IPS-11a (cell line): Measurements from ENCODE around the gene HSPB3.
"Not testable (repeated sequence)": the region's sequence is repeated elsewhere in the genome, so short reads cannot be mapped to it uniquely, and the experiment has no call there.

Experiments
- H3K4me3 ChIP-seq: one replicate; pipeline ENCODE4 v1.5.1; 2013; ENCODE audit warnings: low read depth, low read length, control low read depth

The HSPB3 gene

DNA sequence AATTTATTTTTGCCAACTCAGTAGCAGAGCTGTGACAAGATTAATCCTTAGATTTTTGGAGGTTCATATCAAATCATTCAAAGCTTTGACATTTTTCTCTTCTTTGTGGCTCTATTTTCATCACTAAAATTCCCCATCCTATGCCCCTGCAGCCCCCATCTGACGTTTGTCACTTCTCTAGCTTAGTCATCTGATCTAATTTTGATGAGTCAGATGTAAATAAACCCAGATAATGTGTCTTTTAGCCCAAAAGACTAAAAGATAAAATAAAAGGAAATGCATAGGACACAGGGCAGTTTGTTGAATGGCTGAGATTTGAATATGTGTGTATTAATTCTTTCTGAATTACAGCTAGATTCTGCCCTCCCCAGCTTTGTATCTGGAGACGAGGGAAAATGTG, 897 bp upstream of the HSPB3 start:
- H3K4me3 ChIP-seq: no peak overlapping the region

GRCh38 chr5:54457094-54457862, 1.8 kb downstream of the HSPB3 start:
- H3K4me3 ChIP-seq: no peak overlapping the region

- no peak overlapping the region for H3K4me3 ChIP-seq
Observed at GRCh38 chr5:54458221-54458620, 2.7 kb downstream of the HSPB3 start.

DNA sequence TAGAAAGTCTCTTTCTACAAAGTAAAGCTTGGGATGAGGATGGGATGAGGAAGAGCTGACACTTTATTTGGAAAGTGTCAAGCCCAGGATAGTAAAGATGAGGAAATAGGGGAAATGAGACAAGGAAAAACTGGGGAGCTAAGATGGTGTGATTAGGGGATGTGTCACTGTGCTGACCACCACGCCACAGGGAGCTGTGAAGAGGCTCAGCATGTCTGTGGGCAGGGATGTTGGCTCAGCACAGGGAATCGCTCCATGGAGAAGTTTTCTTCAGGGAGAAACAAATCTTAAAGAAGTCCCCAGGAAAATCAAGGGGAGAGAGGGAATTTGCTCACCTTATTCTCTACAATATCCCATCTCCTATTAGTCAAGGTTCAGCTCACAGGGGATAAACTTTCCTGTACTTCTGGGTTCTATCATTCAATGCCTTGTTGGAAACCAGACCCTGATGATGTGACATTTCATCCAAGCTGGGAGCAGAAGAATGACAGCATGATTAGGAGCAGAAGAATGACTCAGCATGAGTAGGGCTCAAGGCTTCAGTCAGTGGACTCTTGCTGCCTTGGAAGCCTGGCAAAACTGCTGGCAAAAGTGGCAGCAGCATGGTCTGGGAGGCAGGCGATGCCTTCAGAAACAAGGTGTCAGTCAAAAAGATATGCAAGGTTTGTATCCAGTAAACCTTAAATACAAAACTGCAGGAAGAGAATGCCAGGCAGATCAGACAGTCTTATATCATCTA, 4.9 kb downstream of the HSPB3 start:
- no peak overlapping the region for H3K4me3 ChIP-seq

DNA sequence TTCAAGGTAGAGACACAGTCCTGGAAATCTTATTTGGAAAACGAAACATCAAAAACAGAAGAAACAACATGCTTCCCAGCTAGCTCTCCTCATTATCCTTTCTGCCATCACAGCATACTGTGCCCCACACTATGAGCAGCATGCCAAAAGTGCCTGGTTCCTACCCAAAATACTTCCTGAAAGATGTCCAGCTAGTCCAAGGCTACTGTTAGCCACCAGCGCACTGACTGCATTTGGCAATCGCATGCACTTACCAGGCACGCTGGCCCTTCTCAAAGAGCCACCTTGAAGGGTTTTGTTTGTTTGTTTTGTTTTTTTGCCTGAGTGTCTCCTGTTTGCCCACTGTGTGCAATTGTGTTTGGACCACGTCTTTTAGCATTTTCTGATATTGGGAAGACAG, 6.8 kb downstream of the HSPB3 start:
- H3K4me3 ChIP-seq: no peak overlapping the region

DNA sequence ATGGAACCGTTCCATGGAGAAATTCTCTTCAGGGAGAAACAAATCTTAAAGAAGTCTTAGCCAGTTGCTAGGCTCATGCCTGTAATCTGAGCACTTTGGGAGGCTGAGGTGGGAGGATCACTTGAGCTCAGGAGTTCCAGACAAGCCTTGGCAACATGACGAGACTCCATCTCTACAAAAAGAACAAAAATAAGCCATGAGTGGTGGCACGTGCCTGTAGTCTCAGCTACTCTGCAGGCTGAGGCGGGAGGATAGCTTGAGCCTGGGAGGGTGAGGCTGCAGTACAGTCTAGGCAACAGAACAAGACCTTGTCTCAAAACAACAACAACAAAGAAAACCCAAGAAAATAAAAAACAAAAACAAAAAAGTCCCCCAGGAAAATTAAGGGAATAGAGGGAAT, 8.2 kb downstream of the HSPB3 start:
- no peak overlapping the region for H3K4me3 ChIP-seq

- no peak overlapping the region for H3K4me3 ChIP-seq
Observed at GRCh38 chr5:54469622-54470021, 14.1 kb downstream of the HSPB3 start.

- no peak overlapping the region for H3K4me3 ChIP-seq
Observed at GRCh38 chr5:54470128-54470527, 14.6 kb downstream of the HSPB3 start.

GRCh38 chr5:54470677-54471076, 15.2 kb downstream of the HSPB3 start:
- H3K4me3 ChIP-seq: no peak overlapping the region

- no peak overlapping the region for H3K4me3 ChIP-seq
Observed at GRCh38 chr5:54471398-54471797, 15.9 kb downstream of the HSPB3 start.

DNA sequence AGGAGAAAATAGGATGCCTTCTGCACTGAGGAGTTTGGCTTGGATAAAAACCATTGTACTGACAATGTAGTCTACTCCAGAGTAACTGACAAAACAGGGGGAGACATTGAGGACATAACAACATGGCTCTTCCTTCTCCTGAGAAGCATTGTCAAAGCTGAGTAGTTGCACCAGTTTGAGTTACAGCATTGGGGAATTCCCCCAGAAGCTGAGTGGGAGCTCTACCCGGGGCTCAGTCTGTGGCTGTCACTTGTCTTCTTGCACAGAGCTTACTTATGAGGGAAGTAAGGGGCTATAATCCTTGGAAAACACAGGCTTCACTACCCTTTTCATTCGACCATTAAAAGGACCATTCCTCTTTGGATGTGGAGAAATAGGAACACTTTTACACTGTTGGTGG, 21.2 kb downstream of the HSPB3 start:
- no peak overlapping the region for H3K4me3 ChIP-seq

GRCh38 chr5:54477941-54478478, 22.5 kb downstream of the HSPB3 start:
- H3K4me3 ChIP-seq: no peak overlapping the region

- no peak overlapping the region for H3K4me3 ChIP-seq
Observed at GRCh38 chr5:54480296-54480695, 24.8 kb downstream of the HSPB3 start.

DNA sequence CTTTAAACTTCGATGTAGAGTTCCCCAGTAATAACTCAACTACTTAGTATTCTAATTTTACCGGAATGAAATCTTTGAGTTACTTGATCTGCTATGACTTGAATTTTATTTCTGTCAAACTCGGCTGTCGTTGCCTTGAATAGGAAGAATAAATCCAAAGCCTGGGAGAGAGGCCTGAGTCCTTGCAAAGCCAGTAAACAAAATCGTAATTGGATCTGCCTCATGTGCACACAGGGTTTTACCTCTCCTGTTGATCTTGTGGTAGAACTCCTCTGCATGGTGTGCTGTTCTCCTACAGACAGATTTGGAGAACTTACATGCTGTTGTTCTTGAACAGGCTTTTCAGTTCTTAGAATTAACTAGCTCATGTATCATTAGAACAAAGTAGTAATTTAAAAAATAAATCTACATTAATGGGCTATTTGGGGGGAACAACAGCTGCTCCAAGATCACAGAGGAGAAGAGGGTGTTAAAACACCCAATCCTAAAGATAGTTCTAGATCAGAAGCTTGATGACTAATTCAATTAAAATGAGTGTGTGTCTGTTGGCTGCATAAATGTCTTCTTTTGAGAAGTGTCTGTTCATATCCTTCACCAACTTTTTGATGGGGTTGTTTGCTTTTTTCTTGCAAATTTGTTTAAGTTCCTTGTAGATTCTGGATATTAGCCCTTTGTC, 28.9 kb downstream of the HSPB3 start:
- no peak overlapping the region for H3K4me3 ChIP-seq

DNA sequence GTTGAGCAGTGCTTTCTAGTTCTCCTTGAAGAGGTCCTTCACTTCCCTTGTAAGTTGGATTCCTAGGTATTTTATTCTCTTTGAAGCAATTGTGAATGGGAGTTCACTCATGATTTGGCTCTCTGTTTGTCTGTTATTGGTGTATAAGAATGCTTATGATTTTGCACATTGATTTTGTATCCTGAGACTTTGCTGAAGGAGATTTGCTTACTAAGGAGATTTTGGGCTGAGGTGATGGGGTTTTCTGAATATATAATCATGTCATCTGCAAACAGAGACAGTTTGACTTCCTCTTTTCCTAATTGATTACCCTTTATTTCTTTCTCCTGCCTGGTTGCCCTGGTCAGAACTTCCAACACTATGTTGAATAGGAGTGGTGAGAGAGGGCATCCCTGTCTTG, 30.2 kb downstream of the HSPB3 start:
- H3K4me3 ChIP-seq: not testable (repeated sequence)

DNA sequence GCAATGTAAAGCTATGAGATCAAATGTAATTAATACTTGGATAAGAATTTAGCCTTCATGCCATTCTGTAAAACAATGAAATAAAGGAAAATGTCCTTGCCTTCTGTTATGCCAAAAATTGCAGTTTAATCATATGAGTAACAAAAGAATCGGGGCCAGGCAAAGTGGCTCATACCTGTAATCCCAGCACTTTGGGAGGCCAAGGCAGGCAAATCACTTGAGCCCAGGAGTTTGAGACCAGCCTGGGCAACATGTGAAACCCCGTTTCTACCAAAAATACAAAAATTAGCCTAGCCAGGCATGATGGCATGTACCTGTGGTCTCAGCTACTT, 34.1 kb downstream of the HSPB3 start:
- H3K4me3 ChIP-seq: not testable (repeated sequence)

DNA sequence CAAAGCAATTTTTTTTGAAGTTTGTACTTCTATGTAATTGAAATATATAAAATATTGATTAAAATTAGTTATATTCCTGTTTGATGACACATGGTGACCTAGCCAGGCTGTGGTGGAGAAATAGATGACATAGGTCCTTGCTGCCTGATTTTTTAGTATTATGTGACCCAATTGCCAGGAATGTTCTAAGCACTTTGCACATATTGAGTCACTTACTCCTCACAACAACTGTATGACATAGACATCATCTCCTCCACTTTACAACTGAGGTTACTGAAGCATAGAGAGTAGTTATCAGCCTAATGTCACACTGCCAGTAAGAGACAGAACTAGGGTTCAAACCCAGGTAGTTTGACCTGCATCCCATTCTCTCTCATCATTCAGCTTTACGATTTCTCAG, 35.8 kb downstream of the HSPB3 start:
- no peak overlapping the region for H3K4me3 ChIP-seq

- no peak overlapping the region for H3K4me3 ChIP-seq
Observed at GRCh38 chr5:54492178-54492577, 36.7 kb downstream of the HSPB3 start.

GRCh38 chr5:54495027-54495426, 39.5 kb downstream of the HSPB3 start:
- H3K4me3 ChIP-seq: no peak overlapping the region
